DMS 273 (cell line): Measurements from ENCODE around the gene ESPL1.
"Not testable (repeated sequence)": the region's sequence is repeated elsewhere in the genome, so short reads cannot be mapped to it uniquely, and the experiment has no call there.

ENCODE experiments used
- DNase-seq: peaks from one replicate; lab custom pipeline; 2025; ENCODE audit not compliant: unreplicated experiment; lab: John Stamatoyannopoulos, UW

Gene ESPL1

GRCh38 chr12:53297106-53297505 lies 29.0 kb downstream of the ESPL1 start:
- not testable (repeated sequence) for DNase-seq

GRCh38 chr12:53298164-53298563 lies 30.1 kb downstream of the ESPL1 start:
- DNase-seq, result no peak

- DNase-seq, result no peak
These were observed 31.0 kb downstream of the ESPL1 start for GRCh38 chr12:53299101-53299453.

GRCh38 chr12:53299454-53300180 lies 31.5 kb downstream of the ESPL1 start, which contains the start of gene MYG1:
Gene MYG1, plus strand, starts transcription at chr12:53299695. Its CDS starts 43 bp downstream, at chr12:53299738.
- peak; percentile 94 for DNase-seq

- DNase-seq, result peak; percentile 18
These were observed 32.1 kb downstream of the ESPL1 start for GRCh38 chr12:53300187-53300586.

- no peak for DNase-seq
These were observed 34.8 kb downstream of the ESPL1 start for GRCh38 chr12:53302903-53303302.

GRCh38 chr12:53306826-53307225 lies 38.7 kb downstream of the ESPL1 start:
- DNase-seq, result no peak

- DNase-seq, result no peak
These were observed 40.2 kb downstream of the ESPL1 start for GRCh38 chr12:53308276-53308675.

- DNase-seq, result no peak
These were observed 45.9 kb downstream of the ESPL1 start for GRCh38 chr12:53313996-53314395.

- DNase-seq, result no peak
These were observed 52.5 kb downstream of the ESPL1 start for GRCh38 chr12:53320352-53321195.

GRCh38 chr12:53324113-53324778 lies 56.1 kb downstream of the ESPL1 start:
- DNase-seq, result no peak

- DNase-seq, result peak; percentile 93
These were observed 56.8 kb downstream of the ESPL1 start for GRCh38 chr12:53324779-53325510.

- DNase-seq, result no peak
These were observed 57.5 kb downstream of the ESPL1 start for GRCh38 chr12:53325511-53326061.

- no peak for DNase-seq
These were observed 58.5 kb downstream of the ESPL1 start for GRCh38 chr12:53326460-53327185.

- peak; percentile 34 for DNase-seq
These were observed 59.4 kb downstream of the ESPL1 start for GRCh38 chr12:53327435-53328042.

GRCh38 chr12:53328043-53328435 lies 59.9 kb downstream of the ESPL1 start:
- no peak for DNase-seq

- no peak for DNase-seq
These were observed 62.6 kb downstream of the ESPL1 start for GRCh38 chr12:53330671-53331070.

- not testable (repeated sequence) for DNase-seq
These were observed 64.2 kb downstream of the ESPL1 start for GRCh38 chr12:53332339-53332738.

- no peak for DNase-seq
These were observed 64.6 kb downstream of the ESPL1 start for GRCh38 chr12:53332744-53333143.

- no peak for DNase-seq
These were observed 65.2 kb downstream of the ESPL1 start for GRCh38 chr12:53333289-53333688.
